Tibial nerve (tissue), 4 donors: ENCODE data around the gene ABTB1.
"Not testable (repeated sequence)": the region's sequence is repeated elsewhere in the genome, so short reads cannot be mapped to it uniquely, and the experiment has no call there.

Experiments
- CTCF ChIP-seq, 5 experiments: fragments of 200-600 bp in 3 of 5; fragments of 450-650 bp in 2 of 5; sonication (generic) in 3 of 5; IDR thresholded peaks; one replicate each; pipeline ENCODE4 v1.5.1; 2016 to 2019; ENCODE audit warnings: antibody characterized with exemption in 5 of 5, mild to moderate bottlenecking in 3 of 5, moderate library complexity in 2 of 5
- EP300 ChIP-seq, 2 donors: sonication (generic); formaldehyde crosslinking; IDR thresholded peaks; one replicate each; pipeline ENCODE4 v1.6.1; 2017; ENCODE audit warnings: antibody characterized with exemption in 2 of 2, mild to moderate bottlenecking in 1 of 2

DNA sequence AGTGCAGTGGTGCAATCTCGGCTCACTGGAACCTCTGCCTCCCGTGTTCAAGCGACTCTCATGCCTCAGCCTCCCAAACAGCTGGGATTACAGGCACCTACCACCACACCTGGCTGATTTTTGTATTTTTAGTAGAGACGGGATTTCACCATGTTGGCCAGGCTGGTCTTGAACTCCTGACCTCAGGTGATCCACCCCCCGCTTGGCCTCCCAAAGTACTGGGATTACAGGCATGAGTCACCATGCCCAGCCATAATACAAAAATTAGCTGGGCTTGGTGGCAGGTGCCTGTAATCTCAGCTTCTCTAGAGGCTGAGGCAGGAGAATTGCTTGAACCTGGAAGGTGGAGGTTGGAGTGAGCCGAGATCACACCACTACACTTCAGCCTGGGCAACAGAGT is 17.8 kb upstream of the ABTB1 start:
- not testable (repeated sequence) for TF ChIP-seq CTCF, EP300 (IDR thresholded peaks at IDR 0.05)
